Measurements from ENCODE around the gene ADAMTS5. TPM values are rescaled to one million over a fixed set of nuclear protein-coding genes. Genes with fewer than 3 reads are reported as not detected.

The ADAMTS5 gene
- total RNA-seq, 8 experiments from 2014 or later: 0.13 to 6.9 (median 1.3) TPM

- 10 to 91% (median 85%) methylated on average over 2 to 11 of the region's 14 CpGs; no CpG with 5 or more reads in 2 of the 10 experiments for WGBS, 10 experiments
- in situ Hi-C loops (cut with MboI; ENCODE audit: low pct_unique_long_range_greater_than_20kb in 2 of 9, low sequenced_read_pairs in 9 of 9, unreplicated experiment in 9 of 9): loop anchor here in 1 of 9 experiments (25.0 kb wide), 1 partner anchor 102 kb away; no protein-coding TSS in a partner anchor
- ATAC-seq (replicated peaks in 6 of 8): peak in 1 of 8 experiments; percentile 20
- Histone ChIP-seq H3K4me3 (no peak overlapping the region), H3K4me1 (replicated peaks in 1 of 2) (peaks cover 0 to 8% of the 10 kb centered on the region in 2 donors), H3K27ac (no peak overlapping the region)
Measured at GRCh38 chr21:26964170-26964778, 2.6 kb downstream of the ADAMTS5 start.

- 0 to 100% (median 92%) methylated on average over 1 to 3 of the region's 3 CpGs; no CpG with 5 or more reads in 2 of the 10 experiments for WGBS, 10 experiments
- in situ Hi-C loops (cut with MboI; ENCODE audit: low pct_unique_long_range_greater_than_20kb in 2 of 9, low sequenced_read_pairs in 9 of 9, unreplicated experiment in 9 of 9): loop anchor here in 1 of 9 experiments (25.0 kb wide), 1 partner anchor 100 kb away; no protein-coding TSS in a partner anchor
- ATAC-seq (replicated peaks in 6 of 8): no peak
- Histone ChIP-seq H3K4me1 (replicated peaks in 1 of 2) (peaks cover 0 to 8% of the 10 kb centered on the region in 2 donors), H3K4me3 (no peak overlapping the region), H3K27ac (no peak overlapping the region)
Measured at GRCh38 chr21:26962621-26963181, 4.2 kb downstream of the ADAMTS5 start.

- Histone ChIP-seq H3K4me3 (no peak overlapping the region), H3K4me1 (replicated peaks in 1 of 2) (peaks cover 0 to 11% of the 10 kb centered on the region in 2 donors), H3K27ac (no peak overlapping the region)
- 0 to 82% (median 37%) methylated on average over 1 to 4 of the region's 4 CpGs; no CpG with 5 or more reads in 2 of the 10 experiments for WGBS, 10 experiments
- no peak for ATAC-seq (replicated peaks in 6 of 8)
- in situ Hi-C loops (cut with MboI; ENCODE audit: low pct_unique_long_range_greater_than_20kb in 2 of 9, low sequenced_read_pairs in 9 of 9, unreplicated experiment in 9 of 9): loop anchor here in 1 of 9 experiments (25.0 kb wide), 1 partner anchor 99 kb away; no protein-coding TSS in a partner anchor
Measured at GRCh38 chr21:26961698-26962097, 5.2 kb downstream of the ADAMTS5 start.

- H3K4me1 ChIP-seq (replicated peaks in 1 of 2): peaks cover 4 to 33% of the 10 kb centered on the region in 2 donors
- H3K4me3 ChIP-seq: no peak overlapping the region
- in situ Hi-C loops (cut with MboI; ENCODE audit: low pct_unique_long_range_greater_than_20kb in 2 of 9, low sequenced_read_pairs in 9 of 9, unreplicated experiment in 9 of 9): loop anchor here in 1 of 9 experiments (25.0 kb wide), 1 partner anchor 96 kb away; no protein-coding TSS in a partner anchor
- ATAC-seq (replicated peaks in 6 of 8): no peak
- H3K27ac ChIP-seq: no peak overlapping the region
- WGBS, 10 experiments: 33 to 68% (median 50%) methylated on average over 1 to 2 of the region's 2 CpGs; no CpG with 5 or more reads in 1 of the 10 experiments
Measured at GRCh38 chr21:26958788-26959187, 8.1 kb downstream of the ADAMTS5 start.

DNA sequence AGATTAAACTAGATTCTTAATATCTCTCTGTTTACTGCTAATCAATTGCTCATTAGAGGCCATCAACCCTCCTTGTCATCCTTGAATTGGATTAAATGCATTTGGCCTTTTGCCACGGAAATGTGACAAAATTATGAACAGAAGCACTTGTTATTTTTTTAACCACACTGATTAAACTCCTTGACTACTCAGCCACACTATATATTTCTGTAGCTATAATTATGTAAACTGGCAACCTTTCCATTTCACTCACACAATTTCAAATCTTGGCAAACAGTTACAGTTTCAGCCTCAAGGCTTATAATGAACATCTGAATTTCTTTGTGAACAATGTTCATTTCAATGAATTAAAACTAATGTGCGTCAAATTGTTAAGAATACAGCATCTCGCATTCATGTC lies 10.1 kb downstream of the ADAMTS5 start:
- no peak overlapping the region for H3K4me3 ChIP-seq
- in situ Hi-C loops (cut with MboI; ENCODE audit: low pct_unique_long_range_greater_than_20kb in 2 of 9, low sequenced_read_pairs in 9 of 9, unreplicated experiment in 9 of 9): loop anchor here in 1 of 9 experiments (25.0 kb wide), 1 partner anchor 95 kb away; no protein-coding TSS in a partner anchor
- H3K27ac ChIP-seq: no peak overlapping the region
- no peak for ATAC-seq (replicated peaks in 6 of 8)
- 25 to 100% (median 75%) methylated on average over 1 to 3 of the region's 3 CpGs; no CpG with 5 or more reads in 1 of the 10 experiments for WGBS, 10 experiments
- peaks cover 8 to 49% of the 10 kb centered on the region in 2 donors for H3K4me1 ChIP-seq (replicated peaks in 1 of 2)

DNA sequence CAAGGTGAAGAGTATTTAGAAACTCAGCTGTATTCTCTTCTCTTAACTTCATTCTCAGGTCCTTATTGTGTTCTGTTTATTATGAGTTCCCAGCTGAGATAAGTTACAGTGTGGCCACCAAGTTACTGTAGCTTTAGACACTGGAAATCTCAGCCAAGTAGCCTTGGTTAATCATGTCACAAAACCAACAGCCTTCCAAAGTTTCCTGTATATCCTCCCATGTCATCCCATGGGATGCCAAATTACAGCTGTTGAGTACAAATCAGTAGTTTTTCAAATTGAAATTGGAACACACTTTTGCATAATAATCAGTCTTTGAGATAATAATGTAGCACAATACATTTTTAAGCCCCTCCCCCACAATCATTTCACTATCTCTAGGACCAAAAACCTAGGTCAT lies 10.7 kb downstream of the ADAMTS5 start:
- Histone ChIP-seq H3K4me1 (replicated peaks in 1 of 2) (peaks cover 8 to 44% of the 10 kb centered on the region in 2 donors), H3K4me3 (no peak overlapping the region), H3K27ac (no peak overlapping the region)
- no peak for ATAC-seq (replicated peaks in 6 of 8)
- in situ Hi-C loops (cut with MboI; ENCODE audit: low pct_unique_long_range_greater_than_20kb in 2 of 9, low sequenced_read_pairs in 9 of 9, unreplicated experiment in 9 of 9): loop anchor here in 1 of 9 experiments (25.0 kb wide), 1 partner anchor 94 kb away; no protein-coding TSS in a partner anchor

GRCh38 chr21:26954662-26955121 lies 12.2 kb downstream of the ADAMTS5 start:
- peak in 5 of 8 experiments; percentile 19 to 95 (median 70) for ATAC-seq (replicated peaks in 6 of 8)
- Histone ChIP-seq H3K4me1 (replicated peaks in 1 of 2) (peaks cover 8 to 43% of the 10 kb centered on the region in 2 donors), H3K4me3 (no peak overlapping the region), H3K27ac (no peak overlapping the region)
- in situ Hi-C loops (cut with MboI; ENCODE audit: low pct_unique_long_range_greater_than_20kb in 2 of 9, low sequenced_read_pairs in 9 of 9, unreplicated experiment in 9 of 9): loop anchor here in 1 of 9 experiments (25.0 kb wide), 1 partner anchor 92 kb away; no protein-coding TSS in a partner anchor
- 10 to 73% (median 35%) methylated on average over 1 to 9 of the region's 9 CpGs; no CpG with 5 or more reads in 1 of the 10 experiments for whole genome bisulfite sequencing, 10 experiments

GRCh38 chr21:26952374-26953066 lies 14.4 kb downstream of the ADAMTS5 start:
- Histone ChIP-seq H3K27ac (no peak overlapping the region), H3K4me3 (no peak overlapping the region), H3K4me1 (replicated peaks in 1 of 2) (peaks cover 9 to 40% of the 10 kb centered on the region in 2 donors)
- 38 to 90% (median 73%) methylated on average over 1 to 9 of the region's 9 CpGs for WGBS, 10 experiments
- in situ Hi-C loops (cut with MboI; ENCODE audit: low pct_unique_long_range_greater_than_20kb in 2 of 9, low sequenced_read_pairs in 9 of 9, unreplicated experiment in 9 of 9): loop anchor here in 1 of 9 experiments (25.0 kb wide), 1 partner anchor 90 kb away; no protein-coding TSS in a partner anchor
- ATAC-seq (replicated peaks in 6 of 8): no peak

GRCh38 chr21:26949830-26950229 lies 17.1 kb downstream of the ADAMTS5 start:
- ATAC-seq (replicated peaks in 6 of 8): no peak
- in situ Hi-C loops (cut with MboI; ENCODE audit: low pct_unique_long_range_greater_than_20kb in 2 of 9, low sequenced_read_pairs in 9 of 9, unreplicated experiment in 9 of 9): loop anchor here in 1 of 9 experiments (25.0 kb wide), 1 partner anchor 88 kb away; no protein-coding TSS in a partner anchor
- peaks cover 26 to 43% of the 10 kb centered on the region in 2 donors for H3K4me1 ChIP-seq (replicated peaks in 1 of 2)
- no peak overlapping the region for H3K27ac ChIP-seq
- H3K4me3 ChIP-seq: no peak overlapping the region
- 0 to 94% (median 85%) methylated on average over 1 to 4 of the region's 4 CpGs; no CpG with 5 or more reads in 1 of the 10 experiments for WGBS, 10 experiments

DNA sequence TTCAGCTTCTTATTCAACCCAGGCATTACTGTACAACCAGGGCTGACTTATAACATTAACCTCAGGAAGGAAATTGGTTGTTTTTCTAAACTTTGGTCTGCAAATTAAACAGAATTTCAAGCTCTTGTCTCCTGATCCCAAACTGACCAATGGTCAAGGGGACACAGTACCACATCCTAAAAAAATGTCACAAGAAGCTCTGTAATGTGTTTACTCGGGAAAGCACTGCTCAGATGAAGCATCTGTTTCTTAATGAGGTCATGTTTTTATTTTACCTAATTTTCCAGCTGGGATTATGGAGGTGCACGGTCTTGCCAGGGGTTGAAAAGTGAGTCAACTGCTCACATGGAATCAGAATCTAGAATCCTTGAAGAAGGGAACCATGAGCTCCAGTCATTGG lies 18.7 kb downstream of the ADAMTS5 start:
- no peak for ATAC-seq (replicated peaks in 6 of 8)
- H3K4me3 ChIP-seq: no peak overlapping the region
- no peak overlapping the region for H3K27ac ChIP-seq
- H3K4me1 ChIP-seq (replicated peaks in 1 of 2): peaks cover 22 to 32% of the 10 kb centered on the region in 2 donors
- in situ Hi-C loops (cut with MboI; ENCODE audit: low pct_unique_long_range_greater_than_20kb in 2 of 9, low sequenced_read_pairs in 9 of 9, unreplicated experiment in 9 of 9): no loop called here
- WGBS, 10 experiments: 0 to 100% (median 93%) methylated on average over 1 to 2 of the region's 2 CpGs; no CpG with 5 or more reads in 1 of the 10 experiments

- in situ Hi-C loops (cut with MboI; ENCODE audit: low pct_unique_long_range_greater_than_20kb in 2 of 9, low sequenced_read_pairs in 9 of 9, unreplicated experiment in 9 of 9): no loop called here
- ATAC-seq (replicated peaks in 6 of 8): peak in 4 of 8 experiments; percentile 14 to 58 (median 56)
- peak overlapping the region in 1 of 2 donors; percentile 19 for H3K27ac ChIP-seq
Measured at GRCh38 chr21:26946744-26947446, 20.0 kb downstream of the ADAMTS5 start.

More at GRCh38 chr21:26946744-26947446, 20.0 kb downstream of the ADAMTS5 start:
- Histone ChIP-seq H3K4me3 (no peak overlapping the region), H3K4me1 (replicated peaks in 1 of 2) (peaks cover 18 to 20% of the 10 kb centered on the region in 2 donors)
- 37 to 77% (median 58%) methylated on average over 2 to 4 of the region's 6 CpGs; no CpG with 5 or more reads in 1 of the 10 experiments for WGBS, 10 experiments
